A204.1 (cell line): ENCODE data around the gene CAMK1D.

Experiments
- FAIRE-seq: peaks from 2 replicates; lab custom pipeline; 2012; peaks lifted over from hg19 to GRCh38; lab: Jason Lieb, UNC

CAMK1D gene

GRCh38 chr10:12375076-12375504 is 25.7 kb downstream of the CAMK1D start:
- FAIRE-seq = no peak

GRCh38 chr10:12376211-12376610 is 26.9 kb downstream of the CAMK1D start:
- no peak for FAIRE-seq

- no peak for FAIRE-seq
Measured at GRCh38 chr10:12377658-12378290, 28.4 kb downstream of the CAMK1D start.

- no peak for FAIRE-seq
Measured at GRCh38 chr10:12380999-12381398, 31.7 kb downstream of the CAMK1D start.

- FAIRE-seq = no peak
Measured at GRCh38 chr10:12381536-12382156, 32.3 kb downstream of the CAMK1D start.

GRCh38 chr10:12382157-12382548 is 32.8 kb downstream of the CAMK1D start:
- no peak for FAIRE-seq

GRCh38 chr10:12382956-12383531 is 33.7 kb downstream of the CAMK1D start:
- no peak for FAIRE-seq

- FAIRE-seq = no peak
Measured at GRCh38 chr10:12384906-12385305, 35.6 kb downstream of the CAMK1D start.

- no peak for FAIRE-seq
Measured at GRCh38 chr10:12387561-12388210, 38.3 kb downstream of the CAMK1D start.

- no peak for FAIRE-seq
Measured at GRCh38 chr10:12388671-12389070, 39.3 kb downstream of the CAMK1D start.

GRCh38 chr10:12389154-12389734 is 39.9 kb downstream of the CAMK1D start:
- FAIRE-seq = no peak

- no peak for FAIRE-seq
Measured at GRCh38 chr10:12390733-12391132, 41.4 kb downstream of the CAMK1D start.

- no peak for FAIRE-seq
Measured at GRCh38 chr10:12391206-12391605, 41.9 kb downstream of the CAMK1D start.

- no peak for FAIRE-seq
Measured at GRCh38 chr10:12393831-12394230, 44.5 kb downstream of the CAMK1D start.

GRCh38 chr10:12394241-12395033 is 45.1 kb downstream of the CAMK1D start:
- no peak for FAIRE-seq

- FAIRE-seq = no peak
Measured at GRCh38 chr10:12396093-12396492, 46.7 kb downstream of the CAMK1D start.

- no peak for FAIRE-seq
Measured at GRCh38 chr10:12396567-12396966, 47.2 kb downstream of the CAMK1D start.

GRCh38 chr10:12397147-12397896 is 48.0 kb downstream of the CAMK1D start:
- FAIRE-seq = no peak

- FAIRE-seq = no peak
Measured at GRCh38 chr10:12397941-12398340, 48.6 kb downstream of the CAMK1D start.

GRCh38 chr10:12400266-12400931 is 51.1 kb downstream of the CAMK1D start:
- FAIRE-seq = no peak

GRCh38 chr10:12401466-12401865 is 52.1 kb downstream of the CAMK1D start:
- no peak for FAIRE-seq
